NCI-H510A treated with DMSO at 0.1 percent for 48 hours (cell line): ENCODE results near the gene KRT25.
A peak's percentile ranks its signal among the peaks of the same experiment; 100 is the strongest.

Source experiments
- DNase-seq: peaks from one replicate; lab custom pipeline; 2025; lab: John Stamatoyannopoulos, UW

The KRT25 gene, protein sequence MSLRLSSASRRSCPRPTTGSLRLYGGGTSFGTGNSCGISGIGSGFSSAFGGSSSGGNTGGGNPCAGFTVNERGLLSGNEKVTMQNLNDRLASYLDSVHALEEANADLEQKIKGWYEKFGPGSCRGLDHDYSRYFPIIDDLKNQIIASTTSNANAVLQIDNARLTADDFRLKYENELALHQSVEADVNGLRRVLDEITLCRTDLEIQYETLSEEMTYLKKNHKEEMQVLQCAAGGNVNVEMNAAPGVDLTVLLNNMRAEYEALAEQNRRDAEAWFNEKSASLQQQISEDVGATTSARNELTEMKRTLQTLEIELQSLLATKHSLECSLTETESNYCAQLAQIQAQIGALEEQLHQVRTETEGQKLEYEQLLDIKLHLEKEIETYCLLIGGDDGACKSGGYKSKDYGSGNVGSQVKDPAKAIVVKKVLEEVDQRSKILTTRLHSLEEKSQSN

DNA sequence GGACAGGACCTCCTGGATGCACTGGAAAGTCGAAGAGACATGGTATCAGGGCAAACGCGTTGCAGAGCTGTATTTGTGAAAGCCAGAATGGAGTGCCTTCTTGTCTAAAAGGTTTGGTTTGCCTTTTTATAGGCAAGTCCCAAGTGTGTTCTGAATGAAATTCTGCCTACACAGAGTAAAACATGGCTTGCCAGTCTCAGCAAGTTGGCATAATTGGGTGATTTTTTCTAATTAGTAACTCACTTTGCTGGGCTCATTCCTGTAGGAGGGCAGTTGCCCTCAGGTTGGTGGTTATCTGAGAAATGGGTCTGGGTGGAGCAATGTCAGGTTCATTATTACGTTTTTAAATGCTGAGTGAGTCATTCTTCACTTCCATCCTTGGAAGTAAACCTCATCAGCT is at the start of gene KRT25:
KRT25 (minus strand) TSS at position 101 of the 400 bp plus-strand sequence; CDS start at position 41, 60 bp downstream.
- no peak for DNase-seq

DNA sequence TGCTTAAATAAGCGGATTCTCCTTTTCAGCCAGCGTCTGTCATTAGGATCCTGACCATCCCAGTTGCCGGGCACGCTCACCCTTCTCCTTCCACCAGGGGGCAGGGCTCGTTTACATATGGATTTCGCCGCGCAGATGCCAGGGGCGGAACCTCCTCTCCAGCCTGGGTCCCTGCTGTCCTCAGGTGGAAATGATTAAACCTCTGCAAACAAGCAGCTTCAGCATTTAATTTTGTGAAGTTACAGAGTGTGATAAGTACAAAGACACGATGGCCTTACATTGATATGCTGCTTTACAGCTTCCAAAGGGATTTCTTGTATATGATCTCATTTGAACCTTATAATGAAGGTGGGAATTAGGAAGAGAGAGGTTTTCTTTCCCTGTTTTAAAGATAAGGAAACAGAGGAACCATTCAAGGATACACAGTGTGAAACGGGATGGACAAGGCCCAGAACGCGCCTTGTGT is 48.5 kb upstream of the KRT25 start:
- peak; percentile 82 for DNase-seq

DNA sequence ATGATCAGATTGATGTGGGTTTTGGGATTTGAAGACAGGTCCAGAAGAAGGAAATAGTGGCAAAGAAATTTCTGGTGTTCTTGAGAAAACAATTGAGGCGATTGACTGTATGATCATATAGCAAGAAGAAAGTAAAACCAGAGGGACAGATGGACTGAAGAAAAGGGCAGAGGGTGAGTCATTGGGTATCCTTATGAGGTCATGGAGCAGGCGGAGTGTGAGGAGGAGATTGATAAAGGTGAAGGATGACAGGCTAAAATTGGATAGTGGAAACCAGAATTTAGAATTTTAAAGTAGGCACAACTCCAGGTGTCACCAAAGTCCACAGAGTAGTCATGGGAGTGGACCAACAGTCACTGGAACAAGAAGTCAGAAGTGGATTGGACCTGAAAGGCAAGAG is 46.0 kb upstream of the KRT25 start:
- DNase-seq, result no peak

DNA sequence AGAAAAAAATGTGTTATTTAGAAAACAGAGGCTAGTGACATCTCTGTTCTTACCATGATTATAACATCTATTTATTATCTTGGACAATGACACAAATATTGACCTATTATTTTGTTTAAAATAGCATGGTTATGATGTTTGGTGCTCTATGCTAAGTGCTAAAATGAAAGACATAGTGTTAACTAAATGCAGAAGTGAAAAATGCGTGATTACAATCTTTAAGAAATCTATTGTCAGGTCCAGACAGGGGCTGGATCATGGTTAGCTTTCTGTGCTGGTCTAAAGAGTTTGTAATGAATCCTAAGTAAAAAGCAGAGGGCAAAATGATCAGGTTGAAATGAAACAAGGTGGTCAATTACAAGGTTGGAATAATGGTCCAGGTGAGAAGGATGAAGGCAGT is 45.2 kb upstream of the KRT25 start:
- DNase-seq, result no peak

DNA sequence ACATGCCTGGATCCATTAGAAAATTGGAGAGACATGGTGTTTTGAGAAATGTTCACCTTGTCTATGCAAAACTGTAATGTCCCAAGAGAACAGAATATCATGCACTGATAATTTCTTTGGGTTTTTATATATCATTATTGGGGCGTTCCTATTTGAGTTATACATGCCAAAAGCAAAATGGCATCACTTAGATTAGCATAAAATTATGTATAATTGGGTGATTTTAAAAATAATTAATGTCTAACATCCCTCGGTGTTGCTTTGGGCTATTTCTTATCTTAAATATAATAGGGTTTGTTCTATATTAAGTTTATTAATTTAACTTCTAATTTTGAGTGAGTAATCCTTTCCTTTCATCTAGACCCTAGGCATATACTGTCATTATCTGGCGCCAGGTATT is 44.7 kb upstream of the KRT25 start, which contains the start of gene KRT28:
KRT28 (minus strand) TSS at position 101 of the 400 bp plus-strand sequence; CDS start at position 35, 66 bp downstream.
- no peak for DNase-seq

DNA sequence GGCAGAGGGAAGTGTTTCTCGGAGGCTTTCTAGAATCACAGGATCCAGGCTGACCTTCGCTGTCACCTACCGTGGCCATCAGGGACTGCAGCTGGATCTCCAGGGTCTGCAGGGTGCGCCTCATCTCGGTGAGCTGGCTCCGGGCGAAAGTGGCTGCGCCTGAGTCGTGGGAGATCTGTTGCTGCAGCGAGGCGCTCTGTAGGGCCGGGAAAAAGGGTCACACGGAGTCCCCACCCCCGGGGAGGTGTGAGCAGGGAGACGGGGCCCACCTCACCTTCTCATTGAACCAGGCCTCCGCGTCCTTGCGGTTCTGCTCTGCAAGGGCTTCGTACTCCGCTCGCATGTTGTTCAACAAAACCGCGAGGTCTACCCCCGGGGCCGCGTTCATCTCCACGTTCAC is 41.7 kb upstream of the KRT25 start:
- no peak for DNase-seq

DNA sequence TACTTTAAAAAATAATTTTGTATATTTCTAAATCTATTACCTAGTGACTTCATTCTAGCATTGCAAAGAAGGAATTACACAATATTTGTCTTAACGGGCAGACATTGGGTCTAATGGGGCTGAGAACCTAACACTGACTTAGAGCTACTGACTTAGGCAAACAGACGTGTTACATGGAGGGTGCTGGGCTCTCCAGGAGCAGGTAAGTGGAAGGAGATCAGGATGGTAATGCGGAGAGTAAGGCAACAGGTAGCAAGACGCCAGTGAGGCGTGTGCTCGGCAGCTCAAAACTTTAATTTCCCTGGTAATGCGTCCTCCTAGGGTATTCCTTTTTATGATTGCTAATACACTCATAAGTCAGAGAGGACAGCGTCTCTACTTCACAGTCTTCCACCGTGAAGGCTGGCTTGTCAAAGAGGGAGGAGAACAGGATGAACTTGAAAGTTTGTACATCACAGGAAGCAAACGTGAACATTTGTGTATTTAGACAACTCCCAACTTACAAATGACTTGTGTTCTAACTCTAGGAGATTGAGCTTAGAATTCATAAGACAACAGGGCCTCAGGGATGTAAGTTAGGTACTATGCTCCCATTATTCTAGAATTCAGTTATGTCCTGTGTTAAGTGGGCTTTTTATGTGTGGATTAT is 40.0 kb upstream of the KRT25 start:
- no peak for DNase-seq

DNA sequence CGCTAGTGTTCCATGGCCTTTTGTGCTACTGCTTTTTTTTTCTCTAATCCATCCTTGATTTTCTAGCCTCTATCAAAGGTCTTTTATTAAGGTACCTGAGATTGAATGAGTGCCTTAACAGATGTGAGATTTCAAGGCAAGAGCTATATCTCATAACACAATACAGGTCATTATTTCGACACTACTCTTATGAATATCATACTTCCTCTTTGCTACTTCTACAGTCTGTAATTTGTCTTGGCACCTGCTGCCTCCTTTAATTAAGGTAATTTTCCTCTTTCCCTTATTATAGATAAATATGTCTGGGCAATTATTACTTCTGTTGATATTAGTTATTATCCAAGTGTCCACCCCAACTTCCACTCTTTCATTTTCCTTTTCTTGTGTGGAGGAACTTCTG is 39.3 kb upstream of the KRT25 start:
- DNase-seq, result no peak

DNA sequence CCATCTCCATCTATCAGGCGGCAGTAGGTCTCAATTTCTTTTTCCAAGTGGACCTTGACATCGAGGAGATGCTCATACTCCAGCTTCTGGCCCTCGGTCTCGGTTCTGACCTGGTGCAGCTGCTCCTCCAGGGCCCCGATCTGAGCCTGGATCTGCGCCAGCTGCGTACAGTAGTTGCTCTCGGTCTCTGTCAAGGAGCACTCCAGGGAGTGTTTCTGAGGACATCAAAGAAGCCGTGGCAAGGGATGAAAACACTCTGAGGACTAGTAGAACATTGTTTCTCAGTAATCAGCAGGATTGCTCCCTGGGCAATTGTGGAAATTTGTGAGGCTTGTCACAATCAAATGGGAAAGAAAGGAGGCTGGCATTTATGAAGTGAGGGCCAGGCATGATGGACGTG is 38.7 kb upstream of the KRT25 start:
- peak; percentile 68 for DNase-seq

DNA sequence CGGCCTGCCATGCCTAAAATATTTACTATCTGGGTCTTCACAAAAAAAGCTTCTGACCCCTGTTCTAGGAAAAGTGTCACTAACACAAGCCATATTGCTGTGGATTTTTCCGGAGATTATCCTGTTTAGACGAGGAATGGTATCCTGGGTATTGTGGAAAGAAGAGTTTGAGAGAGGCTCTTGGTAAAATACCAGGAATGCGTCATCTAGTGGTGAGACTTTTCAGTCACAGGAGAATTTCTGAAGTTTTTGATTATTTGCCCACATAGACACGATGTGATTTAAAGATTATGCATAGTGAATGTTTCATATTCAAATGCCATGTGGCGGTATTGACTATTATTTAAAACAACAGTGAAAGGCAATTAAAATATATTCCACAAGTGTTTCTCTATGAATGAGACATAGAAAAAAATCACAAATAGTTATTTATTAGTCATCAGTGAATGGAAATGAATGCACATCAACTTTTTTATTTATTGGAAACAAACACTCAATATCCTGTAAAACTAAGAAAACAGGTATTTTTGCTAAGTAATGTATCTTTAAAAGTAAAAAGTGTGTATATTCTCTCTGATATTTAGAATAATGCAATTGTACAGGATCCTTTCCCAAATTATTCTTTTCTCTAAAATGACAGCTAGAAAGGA is 36.8 kb upstream of the KRT25 start:
- no peak for DNase-seq

DNA sequence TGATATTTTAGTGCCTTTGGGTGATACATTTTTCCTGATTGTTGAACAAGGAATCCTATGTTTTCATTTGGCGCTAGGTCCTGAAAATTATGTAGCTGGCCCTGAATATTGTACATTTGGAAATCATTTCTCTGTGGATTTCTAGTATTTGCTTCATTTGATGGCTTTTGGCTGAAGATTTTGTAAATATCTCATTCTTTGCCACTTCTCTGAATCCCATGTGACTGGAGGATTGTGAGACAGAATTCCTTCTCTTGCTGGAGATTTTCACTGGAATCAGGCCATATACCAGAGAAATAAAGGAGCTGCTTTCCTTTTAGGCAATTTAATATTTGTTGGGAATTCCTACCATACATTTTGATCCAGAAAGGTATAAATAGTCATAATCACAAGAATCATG is 36.0 kb upstream of the KRT25 start:
- no peak for DNase-seq

DNA sequence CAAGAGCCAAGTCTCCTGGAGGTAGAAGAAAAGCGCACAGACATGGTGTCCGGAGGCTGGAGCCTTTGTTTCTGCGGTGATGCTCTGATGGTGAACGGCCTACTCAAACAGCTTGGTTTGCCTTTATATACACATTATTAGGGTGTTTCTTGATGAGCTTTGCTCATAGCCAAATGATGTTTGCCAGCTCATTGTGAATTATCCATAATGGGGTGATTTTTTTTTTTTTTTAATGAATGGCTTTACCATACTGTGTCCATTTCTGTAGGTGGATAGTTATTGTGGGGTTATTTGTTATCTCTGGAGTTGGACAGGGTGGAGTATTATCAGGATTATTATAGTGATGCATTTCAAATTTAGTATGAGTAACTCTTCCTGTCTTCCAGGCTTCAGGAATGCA is 27.3 kb upstream of the KRT25 start, which contains the start of gene KRT27:
KRT27 (minus strand) TSS at position 101 of the 400 bp plus-strand sequence; CDS start at position 44, 57 bp downstream.
- no peak for DNase-seq

DNA sequence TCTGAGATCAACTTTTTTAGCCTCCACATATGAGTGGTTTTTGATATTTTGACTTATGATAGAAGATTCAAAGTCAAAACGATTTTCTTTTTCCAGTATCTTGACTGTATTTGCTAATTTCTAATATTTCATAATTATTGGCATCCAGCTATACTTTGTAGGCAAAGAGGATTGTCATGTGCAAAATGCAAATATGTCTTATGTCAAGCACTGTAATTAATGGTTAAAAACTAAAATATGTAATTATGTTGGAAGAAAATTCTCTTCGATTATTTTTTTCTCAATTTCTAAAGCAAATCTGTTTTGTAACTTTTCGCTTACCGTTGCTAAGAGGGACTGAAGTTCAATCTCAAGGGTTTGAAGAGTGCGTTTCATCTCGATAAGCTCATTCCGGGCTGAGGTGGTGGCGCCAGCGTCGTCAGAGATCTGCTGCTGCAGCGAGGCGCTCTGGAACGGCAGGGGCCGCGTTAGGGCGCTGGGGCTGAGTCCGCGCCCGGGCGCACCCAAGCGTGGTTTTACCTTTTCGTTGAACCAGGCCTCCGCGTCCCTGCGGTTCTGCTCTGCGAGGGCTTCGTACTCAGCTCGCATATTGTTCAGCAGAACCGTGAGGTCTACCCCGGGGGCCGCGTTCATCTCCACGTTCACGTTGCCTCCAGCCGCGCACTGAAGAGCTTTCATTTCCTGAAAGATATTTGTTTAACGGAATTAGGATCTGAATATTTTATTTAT is 24.2 kb upstream of the KRT25 start:
- peak; percentile 44 for DNase-seq

DNA sequence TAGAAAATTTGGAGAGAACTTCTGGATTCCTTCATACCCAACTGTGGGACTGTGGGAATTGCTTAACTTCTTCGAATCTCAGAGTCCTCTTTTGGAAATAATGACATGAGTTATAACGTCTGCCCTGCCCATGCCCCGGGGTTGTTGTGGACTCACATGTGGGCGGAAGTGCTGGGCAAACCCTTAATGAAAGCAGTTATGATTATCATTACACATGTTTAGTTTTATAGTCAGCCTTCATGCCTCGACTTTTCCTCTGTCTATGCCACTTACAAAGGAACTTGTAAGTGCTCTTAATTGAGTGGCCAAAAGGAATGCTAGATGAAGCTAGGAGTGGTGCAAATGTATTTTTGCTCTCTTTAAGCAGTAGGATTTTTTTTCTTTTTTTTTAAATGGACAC is 23.3 kb upstream of the KRT25 start:
- DNase-seq, result no peak

DNA sequence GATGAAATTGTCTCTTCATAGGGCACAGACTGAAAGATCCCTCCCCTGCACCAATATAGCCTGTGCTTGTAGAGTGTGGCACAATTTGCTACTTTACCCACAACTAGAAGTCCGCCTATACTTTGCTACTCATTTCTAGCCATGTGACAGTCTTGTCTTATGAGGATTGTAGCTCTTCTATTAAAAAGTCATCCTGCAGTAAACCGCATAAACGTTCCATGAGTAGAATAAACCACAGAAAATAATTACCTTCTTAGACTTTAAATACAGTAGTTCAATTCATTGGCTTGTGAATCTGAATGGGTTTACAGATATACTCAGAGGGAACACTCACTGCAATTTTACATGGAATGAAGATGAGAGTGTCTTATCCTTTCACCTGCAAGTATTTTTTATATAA is 22.8 kb upstream of the KRT25 start:
- no peak for DNase-seq

DNA sequence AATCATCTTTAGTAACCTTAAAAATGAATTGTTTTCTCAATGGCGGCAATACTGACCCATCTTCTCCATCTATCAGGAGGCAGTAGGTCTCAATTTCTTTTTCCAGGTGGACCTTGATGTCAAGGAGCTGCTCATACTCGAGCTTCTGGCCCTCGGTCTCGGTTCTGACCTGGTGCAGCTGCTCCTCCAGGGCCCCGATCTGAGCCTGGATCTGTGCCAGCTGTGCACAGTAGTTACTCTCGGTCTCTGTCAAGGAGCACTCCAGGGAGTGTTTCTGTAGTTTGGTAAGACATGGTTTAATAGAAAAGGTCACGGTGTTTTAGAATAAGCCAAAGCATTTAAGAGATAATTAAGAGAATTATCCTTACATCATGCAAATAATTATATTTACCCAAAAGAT is 22.3 kb upstream of the KRT25 start:
- DNase-seq, result no peak

DNA sequence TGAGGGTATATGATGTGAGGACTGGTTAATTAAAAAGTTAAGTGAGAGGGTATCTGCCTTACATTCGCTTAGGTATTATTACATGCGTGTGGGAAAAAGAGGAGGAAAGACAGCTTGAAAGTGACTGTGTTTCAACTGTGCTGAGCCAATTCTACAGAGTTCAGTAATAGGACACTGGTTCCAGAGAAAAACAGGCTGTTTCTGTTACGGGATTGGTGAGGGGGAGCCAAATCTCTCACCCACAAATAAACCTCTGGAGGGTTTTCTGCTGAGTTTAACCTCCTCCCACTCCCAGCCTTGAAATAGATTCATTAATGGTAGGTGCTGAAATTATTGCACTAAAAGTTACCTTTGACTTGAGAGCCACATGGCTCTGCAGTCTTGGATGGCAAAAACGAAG is 20.8 kb upstream of the KRT25 start:
- DNase-seq, result no peak

DNA sequence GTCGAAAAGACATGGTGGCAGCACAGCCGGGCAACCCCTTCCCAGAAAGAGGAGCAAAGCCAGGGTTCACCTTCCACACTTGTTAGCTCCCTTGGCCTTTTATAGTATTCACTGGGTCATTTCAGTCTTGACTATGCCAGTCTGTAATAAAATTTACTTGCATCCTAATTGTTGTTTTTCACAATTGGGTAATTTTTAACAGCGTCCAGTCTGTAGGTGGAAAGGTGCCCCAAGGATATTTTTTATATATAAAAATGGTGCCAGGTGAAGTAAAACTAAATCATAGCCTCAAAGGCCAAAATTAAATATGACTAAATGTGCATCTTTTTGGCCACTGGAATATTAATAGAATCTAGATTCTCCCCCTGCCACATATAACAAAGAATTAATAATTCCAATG is 17.0 kb upstream of the KRT25 start, which contains the start of gene KRT26:
KRT26 (minus strand) TSS at position 101 of the 400 bp plus-strand sequence; CDS start at position 13, 88 bp downstream.
- no peak for DNase-seq

DNA sequence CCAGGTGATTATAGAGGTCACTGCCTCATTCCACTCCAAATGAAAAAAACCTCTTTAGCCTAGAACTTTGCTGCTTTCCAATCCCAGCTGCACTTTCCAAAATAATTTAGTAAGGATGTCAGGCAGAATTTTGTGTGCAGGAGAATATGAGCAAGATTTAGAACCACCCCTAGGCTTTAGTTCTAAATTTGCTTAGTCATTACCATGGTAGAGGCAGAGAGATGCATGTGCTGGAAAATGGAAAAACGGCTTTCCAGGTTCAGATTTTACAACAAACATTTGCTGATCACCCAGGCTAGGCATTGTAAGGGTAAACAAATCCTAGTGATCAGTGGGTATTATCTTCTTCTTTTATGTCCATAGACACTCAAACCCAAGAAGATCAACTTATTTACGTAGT is 10.5 kb upstream of the KRT25 start:
- DNase-seq, result no peak

DNA sequence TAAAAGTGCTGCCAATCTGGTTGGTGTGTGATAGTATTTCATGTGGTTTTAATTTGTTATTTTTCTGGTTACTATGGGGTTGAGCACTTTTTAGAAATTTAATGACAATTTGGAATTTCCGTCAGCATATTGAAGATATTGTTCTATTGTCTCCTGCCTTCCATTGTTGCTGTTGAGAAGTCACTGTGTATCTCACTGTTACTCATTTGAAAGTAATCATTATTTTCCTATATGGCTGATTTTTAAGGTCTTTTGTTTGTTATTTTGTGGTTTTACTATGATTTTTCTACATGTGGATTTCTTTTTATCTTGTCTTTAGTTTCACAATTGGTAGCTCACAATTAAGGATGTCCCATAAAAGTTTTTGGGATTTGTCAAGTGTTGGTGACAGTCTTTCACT is 8.6 kb upstream of the KRT25 start:
- no peak for DNase-seq

DNA sequence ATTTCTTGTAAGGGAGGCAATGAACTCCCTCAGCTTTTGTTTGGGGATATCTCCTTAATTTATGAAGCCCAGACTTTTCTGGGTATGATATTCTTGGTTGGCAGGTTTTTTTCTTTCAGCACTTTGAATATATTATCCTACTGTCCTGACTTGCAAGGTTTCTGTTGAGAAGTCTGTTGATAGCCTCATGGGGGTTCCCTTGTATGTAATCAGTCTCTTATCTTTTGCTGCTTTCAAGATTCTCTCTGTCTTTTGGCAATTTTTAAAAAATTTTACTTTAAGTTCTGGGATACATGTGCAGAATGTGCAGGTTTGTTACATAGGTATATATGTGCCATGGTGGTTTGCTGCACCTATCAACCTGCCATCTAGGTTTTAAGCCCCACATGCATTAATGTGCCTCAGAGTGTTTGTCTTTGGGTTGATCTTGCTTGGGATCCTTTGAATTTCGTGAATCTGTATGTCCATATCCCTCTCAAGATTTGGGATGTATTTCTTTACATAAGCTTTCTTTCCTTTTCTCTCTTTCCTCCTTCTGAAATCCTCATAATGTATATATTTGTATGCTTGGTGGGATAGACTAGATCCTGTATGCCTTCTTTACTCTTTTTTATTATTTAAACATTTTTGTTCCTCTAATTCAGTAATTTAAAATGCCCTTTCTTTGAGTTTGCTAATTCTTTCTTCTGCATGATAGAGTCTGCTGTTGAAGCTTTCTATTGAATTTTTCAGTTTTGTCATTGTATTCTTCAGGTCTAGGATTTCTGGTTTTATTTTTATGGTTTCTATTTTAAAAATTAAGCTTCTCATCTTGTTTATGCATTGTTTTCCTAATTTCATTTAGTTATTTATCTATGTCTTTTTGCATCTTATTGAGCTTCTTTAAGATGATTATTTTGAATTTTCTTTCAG is 5.2 kb upstream of the KRT25 start:
- no peak for DNase-seq
